HG03457 (cell line): ENCODE measurements around the gene TMEM198.
A peak's percentile ranks its signal among the peaks of the same experiment; 100 is the strongest.

Experiments
- ATAC-seq: cut with Tn5 transposase; IDR thresholded peaks from one replicate; pipeline ENCODE4 v1.9.1; 2021; ENCODE audit warnings: moderate number of reproducible peaks; ENCODE audit not compliant: unreplicated experiment

TMEM198 gene

GRCh38 chr2:219543596-219544358 lies at the start of gene TMEM198, which contains the start of gene CHPF:
TMEM198 (plus strand) TSS chr2:219544028; CDS start chr2:219544728, 700 bp downstream.
CHPF (minus strand) TSS chr2:219543809; CDS start chr2:219543538, 271 bp downstream.
- ATAC-seq: peak; percentile 68

GRCh38 chr2:219494952-219495530 lies 48.8 kb upstream of the TMEM198 start:
- no peak for ATAC-seq

- no peak for ATAC-seq
Measured at GRCh38 chr2:219495531-219496122, 48.2 kb upstream of the TMEM198 start.

- ATAC-seq: no peak
Measured at GRCh38 chr2:219496247-219496824, 47.5 kb upstream of the TMEM198 start.

- no peak for ATAC-seq
Measured at GRCh38 chr2:219496825-219497494, 46.9 kb upstream of the TMEM198 start.

GRCh38 chr2:219497495-219498279 lies 46.1 kb upstream of the TMEM198 start:
- no peak for ATAC-seq

GRCh38 chr2:219498280-219499057 lies 45.4 kb upstream of the TMEM198 start, which contains the start of gene GMPPA:
GMPPA (plus strand) TSS chr2:219498891; CDS start chr2:219499976, 1,085 bp downstream.
- peak; percentile 93 for ATAC-seq

- no peak for ATAC-seq
Measured at GRCh38 chr2:219499058-219499307, 44.8 kb upstream of the TMEM198 start.

GRCh38 chr2:219499555-219499954 lies 44.3 kb upstream of the TMEM198 start:
- no peak for ATAC-seq

GRCh38 chr2:219500135-219500534 lies 43.7 kb upstream of the TMEM198 start:
- no peak for ATAC-seq

- ATAC-seq: no peak
Measured at GRCh38 chr2:219501849-219502248, 42.0 kb upstream of the TMEM198 start.

GRCh38 chr2:219502618-219503017 lies 41.2 kb upstream of the TMEM198 start:
- no peak for ATAC-seq

GRCh38 chr2:219505585-219505984 lies 38.2 kb upstream of the TMEM198 start:
- ATAC-seq: no peak

- ATAC-seq: no peak
Measured at GRCh38 chr2:219506153-219506801, 37.6 kb upstream of the TMEM198 start.

- no peak for ATAC-seq
Measured at GRCh38 chr2:219506802-219507526, 36.9 kb upstream of the TMEM198 start.

GRCh38 chr2:219507581-219508443 lies 36.0 kb upstream of the TMEM198 start:
- ATAC-seq: no peak

- ATAC-seq: no peak
Measured at GRCh38 chr2:219508444-219508734, 35.4 kb upstream of the TMEM198 start.
